Left kidney (tissue), 2 donors: ENCODE data around the gene ZDHHC12. TPM values are rescaled to one million over a fixed set of nuclear protein-coding genes. Genes with fewer than 3 reads are reported as not detected.

Experiments
- DNase-seq: peaks from one replicate; pipeline ENCODE4 v3.0.0-alpha.2; 2013
- polyA plus RNA-seq: library from polyadenylated mRNA; unstranded; fragments of 120-200 nt; gene quantifications from one replicate; pipeline ENCODE4 v1.2.1, GENCODE V29; 2013; ENCODE audit not compliant: insufficient read length

ZDHHC12 gene
- polyA plus RNA-seq, 1 donor = 12.5 TPM

DNA sequence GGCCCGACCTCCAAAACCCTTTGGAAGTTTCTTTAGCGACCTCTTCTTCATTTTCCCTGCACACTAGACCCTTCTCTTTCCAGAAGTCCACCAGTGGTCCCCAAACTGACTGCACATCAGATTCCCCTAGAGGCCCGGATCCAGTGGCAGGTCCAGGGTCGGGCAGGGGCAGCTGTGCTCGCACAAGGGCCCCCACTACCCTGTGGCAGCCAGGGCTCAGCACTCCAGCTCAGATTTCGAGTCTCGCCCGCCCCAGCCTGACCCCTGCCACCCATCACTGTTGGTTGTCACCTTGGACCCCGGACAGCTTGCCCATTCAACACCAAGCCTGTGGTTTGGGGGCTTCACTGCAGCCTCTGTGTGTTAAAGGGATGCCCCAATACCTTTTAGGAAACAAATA, 7.8 kb upstream of the ZDHHC12 start:
- no peak for DNase-seq

DNA sequence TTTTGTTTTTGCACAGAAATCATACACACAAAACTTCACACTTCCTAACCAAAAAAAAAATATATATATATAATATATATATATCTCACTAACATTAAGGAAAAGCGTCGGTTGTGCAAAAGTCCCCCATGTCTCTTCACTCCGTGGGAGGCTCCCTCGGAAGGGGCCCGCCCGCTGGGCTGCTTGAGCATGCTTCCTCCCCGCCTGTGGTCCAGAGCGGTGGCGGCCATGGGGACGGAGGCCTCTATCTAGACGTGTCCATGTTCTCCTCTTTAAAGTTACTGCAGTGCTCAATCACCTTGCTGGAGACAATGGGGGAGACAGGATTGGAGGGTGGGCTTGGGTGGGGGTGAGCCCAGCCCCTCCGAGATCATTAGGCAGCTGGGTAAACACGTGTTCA, 7.2 kb upstream of the ZDHHC12 start:
- no peak for DNase-seq

DNA sequence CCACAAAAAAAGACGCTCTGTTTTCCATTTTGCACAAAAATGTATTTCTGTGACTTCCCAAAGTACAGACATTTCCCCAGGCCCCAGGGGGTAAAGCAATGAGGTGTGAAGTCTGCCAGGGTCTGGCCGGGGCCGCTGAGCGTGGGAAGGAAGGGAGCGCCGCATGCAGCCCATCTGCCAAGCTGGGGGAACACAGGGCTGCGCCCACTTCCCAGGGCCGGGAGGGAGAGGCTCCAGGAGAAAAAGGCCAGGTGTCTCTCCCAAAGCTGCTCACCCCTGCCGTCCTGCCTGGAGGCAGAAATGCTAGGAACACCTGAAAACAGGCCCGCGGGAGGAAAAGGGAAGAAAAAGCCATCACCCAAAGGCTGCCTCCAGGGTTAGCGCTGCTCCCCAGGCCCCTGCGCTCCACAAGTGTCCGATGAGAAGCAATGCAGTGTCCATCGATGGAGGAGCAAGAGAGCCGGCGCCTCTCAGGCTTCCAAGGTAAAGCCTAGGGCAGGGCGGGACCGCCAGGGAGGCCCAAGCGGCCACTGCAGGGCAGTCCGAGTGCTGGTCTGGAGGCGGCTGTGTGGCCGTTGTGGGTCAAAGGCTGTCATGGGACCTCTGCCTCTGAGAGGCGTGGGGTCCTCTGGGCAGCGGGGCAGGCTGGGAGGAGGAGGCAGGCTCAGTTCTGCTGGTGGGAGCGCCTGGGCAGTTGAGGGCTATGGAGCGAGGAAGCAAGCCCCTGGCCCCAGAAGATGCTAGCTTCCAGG, 6.0 kb upstream of the ZDHHC12 start:
- no peak for DNase-seq

DNA sequence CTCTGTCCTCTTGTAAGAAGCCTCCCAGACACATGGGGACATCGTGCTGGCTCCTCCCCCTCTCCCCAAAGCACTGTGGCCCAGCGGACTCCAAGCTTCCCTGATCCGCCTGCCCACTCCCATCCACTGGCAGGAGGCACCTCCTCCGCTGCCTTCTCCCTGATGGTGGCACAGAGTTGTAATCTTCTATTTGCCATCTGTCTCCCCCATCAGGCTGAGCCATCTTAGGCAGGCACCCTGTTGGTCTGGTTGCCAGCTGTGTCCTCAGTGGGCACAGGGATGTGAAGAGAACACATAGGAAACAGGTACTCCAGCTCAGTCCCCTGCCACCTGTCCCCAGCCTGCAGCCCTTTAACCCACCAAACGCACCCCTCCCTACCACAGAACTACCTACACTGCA, 5.4 kb upstream of the ZDHHC12 start:
- no peak for DNase-seq

DNA sequence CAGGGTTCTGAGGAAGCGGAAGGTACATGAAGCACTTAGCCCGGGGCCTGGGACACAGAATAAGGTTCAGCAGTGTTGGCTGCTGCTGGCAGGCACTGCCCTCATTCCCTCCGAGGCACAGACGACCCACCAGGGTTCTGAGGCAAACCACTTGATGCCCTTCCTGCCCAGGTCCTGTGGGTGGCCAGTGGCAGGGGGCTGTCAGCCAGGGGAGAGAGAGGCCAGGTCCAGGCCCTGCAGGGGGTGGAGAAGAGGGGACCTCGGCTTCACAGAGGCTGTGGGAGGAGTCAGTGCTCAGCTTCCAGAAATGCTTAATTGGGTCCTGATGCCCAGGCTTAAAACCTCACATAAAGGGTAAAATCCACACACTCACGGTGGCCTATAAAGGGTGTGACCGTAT, 4.4 kb upstream of the ZDHHC12 start:
- no peak for DNase-seq

DNA sequence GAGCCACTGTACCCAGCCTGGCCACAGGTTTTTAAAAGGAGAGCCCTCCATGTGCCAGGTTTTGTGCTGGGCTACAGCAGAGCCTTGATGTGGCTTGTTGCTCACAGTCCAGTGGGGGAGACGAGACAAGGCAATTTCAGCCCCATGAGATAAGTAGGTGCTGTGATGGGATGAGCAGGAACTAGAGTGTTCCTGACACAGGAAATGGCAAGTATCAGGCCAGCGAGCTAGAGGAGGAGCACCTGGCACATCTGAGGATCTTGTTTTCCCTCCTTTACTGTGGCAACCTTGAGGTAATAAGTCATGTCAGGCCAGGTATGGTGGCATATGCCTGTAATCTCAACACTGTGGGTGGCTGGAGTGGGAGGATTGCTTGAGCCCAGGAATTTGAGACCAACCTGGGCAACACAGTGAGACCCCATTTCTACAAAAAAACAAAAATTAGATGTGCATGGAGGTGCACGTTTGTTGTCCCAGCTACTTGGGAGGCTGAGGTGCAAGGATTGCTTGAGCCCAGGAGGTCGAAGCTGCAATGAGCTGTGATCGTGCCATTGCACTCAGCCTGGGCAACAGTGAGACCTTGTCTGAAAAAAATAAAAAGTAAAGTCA, 3.8 kb upstream of the ZDHHC12 start:
- DNase-seq = no peak

DNA sequence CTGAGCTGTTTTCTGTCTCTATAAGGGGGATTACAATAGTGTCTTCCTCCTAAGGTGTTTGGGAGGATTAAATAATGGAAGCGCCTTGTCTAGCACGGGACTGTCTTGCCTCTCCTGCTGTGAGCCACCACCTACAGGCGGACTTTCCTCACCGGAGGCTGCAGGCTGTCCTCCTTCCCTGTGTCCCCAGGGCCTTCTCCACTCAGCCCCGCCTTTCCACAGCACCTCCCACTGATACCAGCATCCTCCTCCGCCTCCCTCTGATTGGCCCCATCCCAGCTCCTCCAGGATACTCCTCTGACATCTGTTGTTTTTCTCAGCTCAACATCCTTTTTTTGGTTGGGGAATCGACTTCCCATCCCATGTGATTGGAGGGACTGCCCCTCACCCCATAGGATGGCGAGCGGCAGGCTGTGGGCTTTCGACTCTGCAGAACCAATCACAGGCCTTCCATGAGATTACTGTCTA, 851 bp upstream of the ZDHHC12 start:
- DNase-seq = no peak

DNA sequence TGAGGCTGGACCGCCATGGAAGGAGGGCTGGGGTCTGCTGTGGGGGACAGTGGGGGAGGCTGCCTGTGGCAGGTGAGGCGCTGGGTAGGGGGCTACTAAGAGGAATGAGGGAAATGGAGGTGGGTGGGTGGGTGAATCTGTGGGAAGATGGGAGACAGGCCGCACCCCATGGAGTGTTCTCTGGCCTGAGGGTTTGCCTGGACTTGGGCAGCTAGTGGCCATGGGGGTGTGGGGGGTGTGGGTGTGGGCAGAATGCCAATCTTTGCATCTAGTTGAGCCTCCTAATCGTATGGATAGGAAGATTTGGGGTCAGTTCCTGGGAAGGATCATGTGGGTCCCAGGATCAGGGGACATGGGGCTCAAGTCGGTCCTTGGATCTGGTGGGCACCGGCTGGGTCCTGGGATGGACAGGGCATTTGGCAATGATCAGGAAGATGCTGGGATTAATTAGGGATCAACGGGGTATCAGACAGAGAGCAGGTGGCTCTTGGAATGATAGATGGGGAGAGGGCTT, 518 bp downstream of the ZDHHC12 start:
- no peak for DNase-seq

DNA sequence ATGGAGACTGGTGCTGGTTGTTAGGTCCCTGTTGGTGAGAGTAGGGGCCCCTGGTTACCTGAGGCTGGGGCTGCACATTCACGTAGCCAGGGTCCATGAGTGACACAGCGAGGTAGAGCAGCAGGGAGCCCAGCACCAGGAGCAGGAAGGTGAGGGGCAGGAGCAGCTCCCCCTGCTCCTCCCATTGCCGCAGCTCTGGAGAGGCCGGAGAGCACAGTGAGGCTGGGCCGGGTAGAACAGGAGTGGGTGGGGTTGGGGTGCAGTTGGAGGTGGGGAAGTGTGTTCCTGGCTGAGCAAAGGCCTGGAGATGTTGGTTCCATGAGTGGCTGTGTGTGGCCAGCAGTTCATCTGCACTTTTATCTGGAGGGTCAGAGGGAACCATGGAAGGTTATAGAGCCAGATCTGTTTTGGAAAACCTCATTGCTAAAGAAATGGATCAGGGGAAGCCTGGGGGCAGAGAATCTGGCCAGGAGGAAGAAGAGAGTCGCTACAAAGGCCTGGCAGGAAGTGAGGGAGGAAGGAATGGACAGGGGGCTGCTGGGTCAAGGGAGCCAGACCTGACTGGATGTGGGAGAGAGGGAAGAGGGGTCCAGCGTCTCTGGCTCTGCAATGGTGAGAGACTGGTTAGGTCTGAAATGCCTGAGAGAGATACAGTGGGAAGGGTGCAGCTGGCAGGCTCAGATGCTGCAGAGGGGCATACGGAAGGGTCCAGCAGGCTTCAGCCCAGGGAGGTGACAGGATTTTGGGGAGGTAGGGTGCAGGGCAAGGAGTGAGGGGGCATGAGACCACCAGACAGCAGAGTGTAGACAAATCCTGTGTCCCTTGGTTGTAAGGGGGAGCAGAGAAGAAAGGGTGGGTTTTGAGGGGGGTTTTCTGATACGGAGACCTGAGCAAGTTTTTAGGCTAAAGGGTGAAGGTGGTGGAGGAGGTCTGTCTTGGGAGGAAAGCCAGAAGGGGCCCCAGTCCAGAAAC, 1.3 kb downstream of the ZDHHC12 start:
- DNase-seq = no peak

DNA sequence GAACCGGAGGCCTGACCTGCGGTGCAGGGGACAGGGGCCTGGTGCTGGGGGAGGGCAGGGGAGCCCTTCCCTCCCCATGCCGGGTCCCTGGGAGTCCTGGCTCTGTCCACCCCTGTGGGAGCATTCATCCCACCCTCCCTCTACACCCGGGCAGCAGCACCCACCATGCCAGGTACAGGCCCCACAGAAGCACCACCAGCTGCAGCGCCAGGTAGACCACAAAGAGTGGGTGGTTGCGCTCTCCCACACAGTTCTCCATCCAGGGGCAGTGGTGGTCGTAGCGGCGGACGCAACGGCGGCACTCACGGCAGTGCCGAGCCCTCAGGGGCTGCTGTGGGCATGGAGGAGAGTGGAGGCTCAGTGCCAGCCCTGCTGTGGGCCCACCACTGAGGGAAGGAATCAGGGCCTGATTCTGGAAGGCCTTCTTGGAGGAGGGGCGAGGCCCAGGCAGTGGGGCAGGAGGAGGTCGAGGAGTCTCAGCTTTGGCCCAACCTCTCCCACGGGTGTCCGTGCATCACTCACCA, 2.4 kb downstream of the ZDHHC12 start:
- no peak for DNase-seq

DNA sequence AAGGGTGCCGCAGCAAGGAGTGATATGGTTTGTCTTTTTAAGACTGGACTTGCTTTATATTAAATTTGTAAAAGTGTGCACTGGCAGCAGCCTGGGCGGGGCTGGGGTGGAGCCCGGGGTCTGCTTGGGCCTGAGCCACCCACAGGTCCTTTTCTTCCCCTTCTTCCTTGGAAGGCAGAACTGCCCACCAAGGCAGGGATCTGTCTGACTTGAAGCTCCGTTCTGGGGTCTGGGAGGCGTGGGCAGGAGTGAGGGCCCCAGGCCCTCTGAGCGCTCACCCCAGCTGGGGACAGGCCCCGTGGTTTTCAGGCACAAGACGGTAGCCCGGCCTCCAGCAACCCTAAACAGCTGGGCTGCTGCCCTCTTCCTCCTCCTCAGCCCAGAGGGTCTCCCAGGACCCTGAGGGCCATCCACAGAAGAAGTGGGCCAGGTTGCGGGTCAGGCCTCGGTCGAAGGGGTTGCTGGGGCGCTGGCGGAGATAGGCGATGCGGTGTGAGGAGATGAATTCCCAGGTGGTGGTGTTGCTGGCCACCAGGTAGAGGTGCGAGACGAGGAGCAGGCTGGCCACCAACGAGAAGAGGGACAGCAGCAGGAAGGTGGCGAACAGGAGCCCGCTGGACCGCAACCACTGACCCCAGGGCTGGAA, 3.0 kb downstream of the ZDHHC12 start:
- DNase-seq = no peak

DNA sequence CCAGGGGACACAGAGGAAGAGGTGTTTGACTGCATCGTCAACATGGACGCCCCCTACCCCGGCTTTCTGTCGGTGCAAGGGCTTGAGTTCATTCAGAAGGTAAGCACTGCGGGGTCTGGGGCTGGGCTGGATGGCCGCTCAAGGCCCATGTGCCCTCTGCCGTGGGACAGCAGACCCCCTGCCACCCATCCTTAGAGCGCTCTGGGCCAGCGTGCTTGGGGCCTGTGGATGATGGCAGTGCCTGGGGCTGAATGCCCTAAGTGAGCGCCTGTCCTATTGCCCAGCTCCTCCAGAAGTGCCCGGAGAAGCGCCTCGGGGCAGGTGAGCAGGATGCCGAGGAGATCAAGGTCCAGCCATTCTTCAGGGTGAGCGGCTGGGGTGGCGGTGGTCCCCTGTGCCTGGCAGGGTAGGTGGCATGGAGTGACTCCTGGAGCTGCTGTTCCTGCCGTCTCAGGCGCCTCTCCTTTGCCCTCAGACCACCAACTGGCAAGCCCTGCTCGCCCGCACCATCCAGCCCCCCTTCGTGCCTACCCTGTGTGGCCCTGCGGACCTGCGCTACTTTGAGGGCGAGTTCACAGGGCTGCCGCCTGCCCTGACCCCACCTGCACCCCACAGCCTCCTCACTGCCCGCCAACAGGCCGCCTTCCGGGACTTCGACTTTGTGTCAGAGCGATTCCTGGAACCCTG, 3.9 kb downstream of the ZDHHC12 start:
- no peak for DNase-seq

DNA sequence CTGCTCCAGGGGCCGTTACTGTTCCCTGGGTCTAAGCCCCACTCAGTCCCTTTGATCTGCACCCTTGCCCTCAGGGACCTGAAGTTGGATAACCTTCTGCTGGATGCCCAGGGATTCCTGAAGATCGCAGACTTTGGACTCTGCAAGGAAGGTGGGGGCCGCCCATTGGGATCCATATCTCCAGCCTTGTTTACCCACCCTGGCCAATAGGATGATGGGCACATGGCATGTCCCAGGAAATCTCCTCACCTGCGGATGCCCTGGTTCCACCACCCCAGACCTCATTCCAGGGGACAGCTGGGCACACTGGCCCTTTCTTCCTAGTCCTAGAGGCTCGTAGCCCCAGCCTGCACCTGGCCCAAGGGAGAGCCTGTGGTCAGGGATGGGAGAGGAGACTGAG, 5.5 kb downstream of the ZDHHC12 start:
- no peak for DNase-seq

DNA sequence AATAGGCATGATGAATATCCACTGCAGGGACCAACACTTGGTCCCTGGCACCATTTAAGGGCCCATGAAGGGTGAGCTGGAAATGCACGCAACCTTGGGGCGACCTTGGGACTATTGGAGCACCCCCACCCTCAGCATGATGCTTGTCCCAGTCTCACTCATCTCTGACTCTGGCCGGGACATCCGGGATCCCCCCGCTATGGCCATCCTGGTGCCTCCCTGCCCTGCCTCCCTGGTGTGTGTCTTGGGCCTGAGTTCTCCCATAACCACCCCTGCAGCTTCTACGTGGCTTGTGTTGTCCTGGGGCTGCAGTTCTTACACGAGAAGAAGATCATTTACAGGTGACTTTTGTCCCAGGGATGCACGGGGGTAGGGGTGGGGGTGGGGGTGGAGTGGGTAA, 5.9 kb downstream of the ZDHHC12 start:
- no peak for DNase-seq

DNA sequence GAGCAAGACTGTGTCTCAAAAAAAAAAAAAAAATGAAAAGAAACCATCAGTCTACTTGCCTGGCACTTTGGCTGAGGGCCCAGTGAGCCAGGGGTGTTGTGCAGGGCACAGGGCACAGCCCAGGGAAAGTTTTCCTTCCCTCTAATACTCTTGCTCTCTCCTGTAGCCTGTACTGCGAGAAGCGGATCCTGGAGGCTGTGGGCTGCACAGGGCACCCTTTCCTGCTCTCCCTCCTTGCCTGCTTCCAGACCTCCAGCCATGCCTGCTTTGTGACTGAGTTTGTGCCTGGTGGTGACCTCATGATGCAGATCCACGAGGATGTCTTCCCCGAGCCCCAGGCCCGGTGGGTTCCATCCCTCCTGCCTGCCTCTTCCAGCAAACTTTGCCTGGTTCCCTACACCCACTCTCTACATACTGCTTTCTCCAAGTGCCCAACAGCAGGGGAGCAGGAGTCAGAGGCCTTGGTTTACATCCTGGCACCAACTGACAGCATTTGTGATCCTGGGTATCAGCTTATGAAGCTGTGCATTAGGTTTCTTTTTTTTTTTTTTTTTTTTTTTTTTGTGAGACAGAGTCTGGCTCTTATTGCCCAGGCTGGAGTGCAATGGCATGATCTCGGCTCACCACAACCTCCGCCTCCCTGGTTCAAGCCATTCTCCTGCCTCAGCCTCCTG, 7.2 kb downstream of the ZDHHC12 start:
- no peak for DNase-seq

DNA sequence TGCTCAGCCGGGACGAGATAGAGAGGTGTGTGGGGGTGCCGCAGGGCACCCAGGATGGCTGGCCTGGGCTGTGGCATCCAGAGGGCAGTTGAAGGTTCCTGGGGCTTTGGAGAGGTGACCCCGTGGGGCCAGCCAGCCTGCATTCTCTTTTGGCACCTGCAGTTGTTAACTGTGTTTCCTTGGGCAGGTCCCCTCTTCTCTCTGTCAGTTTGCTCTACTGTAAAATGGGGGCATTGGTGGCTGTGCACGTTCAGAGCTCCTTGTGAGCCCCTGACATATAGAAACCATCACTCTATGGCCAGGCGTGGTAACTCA, 8.5 kb downstream of the ZDHHC12 start:
- DNase-seq = no peak

DNA sequence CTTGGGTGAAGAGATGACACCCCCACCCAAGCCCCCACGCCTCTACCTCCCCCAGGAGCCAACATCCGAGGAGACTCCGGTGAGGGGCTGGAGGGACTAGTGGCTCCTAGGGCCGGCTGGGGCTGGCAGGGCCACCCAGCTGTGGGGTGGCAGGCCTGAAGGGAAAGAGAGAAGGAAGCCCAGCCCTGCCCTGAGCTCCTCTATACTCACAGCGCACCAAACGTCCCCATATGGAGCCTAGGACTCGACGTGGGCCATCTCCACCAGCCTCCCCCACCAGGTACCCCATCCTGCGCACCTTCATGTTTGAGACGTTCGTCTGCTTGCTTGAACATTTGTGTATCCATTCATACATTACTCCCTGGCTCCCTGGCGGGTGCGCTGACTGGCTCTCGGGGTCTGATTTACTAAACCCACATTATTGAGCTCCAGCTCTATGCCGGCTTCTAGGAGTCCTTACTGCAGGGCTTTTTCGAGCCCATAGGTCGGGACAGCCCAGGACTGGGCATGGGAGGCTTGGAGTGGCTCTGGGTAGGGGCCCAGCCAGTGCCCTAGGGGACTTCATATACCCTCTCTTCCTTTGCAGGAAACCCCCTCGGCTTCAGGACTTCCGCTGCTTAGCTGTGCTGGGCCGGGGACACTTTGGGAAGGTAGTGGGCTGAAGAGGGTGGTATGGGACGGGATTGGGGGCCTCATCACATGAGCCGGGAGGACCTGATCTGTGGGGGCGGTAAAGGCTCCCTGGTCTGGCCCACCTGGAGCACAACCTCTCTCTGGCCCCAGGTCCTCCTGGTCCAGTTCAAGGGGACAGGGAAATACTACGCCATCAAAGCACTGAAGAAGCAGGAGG, 9.1 kb downstream of the ZDHHC12 start:
- DNase-seq = no peak

DNA sequence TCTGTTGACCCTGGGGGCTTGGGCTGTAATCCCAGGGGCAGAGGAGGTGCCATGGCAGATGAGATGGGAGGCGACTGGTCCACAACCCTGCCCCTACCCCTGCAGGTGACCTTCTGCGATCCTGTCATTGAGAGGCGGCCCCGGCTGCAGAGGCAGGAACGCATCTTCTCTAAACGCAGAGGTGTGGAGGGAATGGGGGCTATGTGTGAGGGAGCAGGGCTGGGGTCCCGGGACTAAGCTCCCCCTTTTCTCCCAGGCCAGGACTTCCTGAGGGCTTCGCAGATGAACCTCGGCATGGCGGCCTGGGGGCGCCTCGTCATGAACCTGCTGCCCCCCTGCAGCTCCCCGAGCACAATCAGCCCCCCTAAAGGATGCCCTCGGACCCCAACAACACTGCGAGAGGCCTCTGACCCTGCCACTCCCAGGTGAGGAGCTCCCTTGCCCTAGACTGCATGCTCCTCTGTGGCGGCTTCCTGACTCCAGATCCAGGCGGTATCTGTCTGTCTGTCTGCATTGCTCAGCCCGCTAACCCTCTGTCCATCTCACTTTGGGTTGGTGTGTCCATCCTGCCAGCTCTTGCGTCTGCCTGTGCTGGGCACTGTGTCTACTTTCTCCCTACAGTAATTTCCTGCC, 9.9 kb downstream of the ZDHHC12 start:
- no peak for DNase-seq

DNA sequence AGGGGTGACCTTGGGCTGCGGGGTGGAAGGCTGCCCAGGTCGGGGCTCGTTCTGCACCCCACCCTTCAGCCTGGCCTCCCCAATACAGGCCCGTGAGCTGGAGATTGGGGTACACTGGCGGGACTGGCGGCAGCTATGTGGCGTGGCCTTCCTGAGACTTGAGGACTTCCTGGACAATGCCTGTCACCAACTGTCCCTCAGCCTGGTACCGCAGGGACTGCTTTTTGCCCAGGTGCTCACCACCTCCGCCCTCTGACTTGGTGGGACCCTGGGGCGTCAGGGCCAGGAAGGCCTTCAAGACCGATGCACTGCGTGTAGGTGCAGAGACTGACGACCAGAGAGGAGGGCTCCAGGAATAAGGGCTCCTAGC, 10.5 kb downstream of the ZDHHC12 start:
- DNase-seq = no peak
